ENCODE results near the gene SYNE2. TPM values are rescaled to one million over a fixed set of nuclear protein-coding genes. Genes with fewer than 3 reads are reported as not detected.

The SYNE2 gene
- total RNA-seq, 1 experiment from 2014 or later = 67.4 TPM

GRCh38 chr14:63857466-63858030 lies 4.7 kb downstream of the SYNE2 start:
- no peak for TF ChIP-seq CTCF (IDR thresholded peaks at IDR 0.05; ENCODE audit: unreplicated experiment)
- peak; percentile 51 for DNase-seq (ENCODE audit: unreplicated experiment)
- H3K4me1 Mint-ChIP-seq (ENCODE audit: insufficient read depth, unreplicated experiment) = peaks cover 25% of the 10 kb centered on the region
- no peaks in the 10 kb centered on the region for H3K27me3 Mint-ChIP-seq (ENCODE audit: insufficient read depth, unreplicated experiment)
- H3K9me3 Mint-ChIP-seq (ENCODE audit: unreplicated experiment) = no peaks in the 10 kb centered on the region
- POLR2A ChIA-PET = interaction anchor here (1.0 to 5.7 kb wide), 5 partner anchors 9 to 84 kb away, joined by 3 to 67 read pairs (median 3); no protein-coding TSS in a partner anchor
- no peak overlapping the region for H3K4me3 Mint-ChIP-seq (ENCODE audit: unreplicated experiment)
- intact Hi-C loops (cut with micrococcal nuclease) = no loop called here
- no TSS peak for BruUV-seq (replicated peaks)
- peaks cover 4% of the 10 kb centered on the region for H3K36me3 Mint-ChIP-seq (ENCODE audit: insufficient read depth, unreplicated experiment)
- CTCF ChIA-PET = interaction anchor here (0.5 to 0.7 kb wide), 2 partner anchors 69 to 138 kb away, joined by 3 read pairs; no protein-coding TSS in a partner anchor
- no peak overlapping the region for H3K27ac Mint-ChIP-seq (ENCODE audit: low read depth, unreplicated experiment)

GRCh38 chr14:63860146-63860545 lies 7.3 kb downstream of the SYNE2 start:
- H3K36me3 Mint-ChIP-seq (ENCODE audit: insufficient read depth, unreplicated experiment) = peaks cover 13% of the 10 kb centered on the region
- ChIA-PET CTCF (interaction anchor here (0.6 kb wide), 1 partner anchor 61 kb away, joined by 3 read pairs; no protein-coding TSS in a partner anchor), POLR2A (interaction anchor here (0.6 kb wide), 1 partner anchor 29 kb away, joined by 3 read pairs; no protein-coding TSS in a partner anchor)
- H3K27me3 Mint-ChIP-seq (ENCODE audit: insufficient read depth, unreplicated experiment) = no peaks in the 10 kb centered on the region
- no peak for TF ChIP-seq CTCF (IDR thresholded peaks at IDR 0.05; ENCODE audit: unreplicated experiment)
- DNase-seq (ENCODE audit: unreplicated experiment) = no peak
- H3K27ac Mint-ChIP-seq (ENCODE audit: low read depth, unreplicated experiment) = no peak overlapping the region
- H3K4me3 Mint-ChIP-seq (ENCODE audit: unreplicated experiment) = no peak overlapping the region
- intact Hi-C loops (cut with micrococcal nuclease) = no loop called here
- peaks cover 22% of the 10 kb centered on the region for H3K4me1 Mint-ChIP-seq (ENCODE audit: insufficient read depth, unreplicated experiment)
- BruUV-seq (replicated peaks) = no TSS peak
- no peaks in the 10 kb centered on the region for H3K9me3 Mint-ChIP-seq (ENCODE audit: unreplicated experiment)

- H3K27me3 Mint-ChIP-seq (ENCODE audit: insufficient read depth, unreplicated experiment) = no peaks in the 10 kb centered on the region
- BruUV-seq (replicated peaks) = no TSS peak
Measured at GRCh38 chr14:63862163-63862562, 9.4 kb downstream of the SYNE2 start.

More at GRCh38 chr14:63862163-63862562, 9.4 kb downstream of the SYNE2 start:
- no peak for DNase-seq (ENCODE audit: unreplicated experiment)
- CTCF ChIA-PET = no interaction called here
- intact Hi-C loops (cut with micrococcal nuclease) = no loop called here
- peaks cover 19% of the 10 kb centered on the region for H3K4me1 Mint-ChIP-seq (ENCODE audit: insufficient read depth, unreplicated experiment)
- POLR2A ChIA-PET = interaction anchor here (1.1 to 1.6 kb wide), 2 partner anchors 34 to 61 kb away, joined by 4 to 5 read pairs; no protein-coding TSS in a partner anchor
- H3K27ac Mint-ChIP-seq (ENCODE audit: low read depth, unreplicated experiment) = peak overlapping the region; percentile 40
- no peak for TF ChIP-seq CTCF (IDR thresholded peaks at IDR 0.05; ENCODE audit: unreplicated experiment)
- no peaks in the 10 kb centered on the region for H3K9me3 Mint-ChIP-seq (ENCODE audit: unreplicated experiment)
- peaks cover 13% of the 10 kb centered on the region for H3K36me3 Mint-ChIP-seq (ENCODE audit: insufficient read depth, unreplicated experiment)
- no peak overlapping the region for H3K4me3 Mint-ChIP-seq (ENCODE audit: unreplicated experiment)

Data from MCF 10A (cell line).